GM21619 (cell line): Measurements from ENCODE around the gene C1orf105.
"Not testable (repeated sequence)": the region's sequence is repeated elsewhere in the genome, so short reads cannot be mapped to it uniquely, and the experiment has no call there.

ENCODE experiments used
- ATAC-seq: cut with Tn5 transposase; IDR thresholded peaks from one replicate; pipeline ENCODE4 v1.9.1; 2021; ENCODE audit not compliant: unreplicated experiment

The C1orf105 gene

DNA sequence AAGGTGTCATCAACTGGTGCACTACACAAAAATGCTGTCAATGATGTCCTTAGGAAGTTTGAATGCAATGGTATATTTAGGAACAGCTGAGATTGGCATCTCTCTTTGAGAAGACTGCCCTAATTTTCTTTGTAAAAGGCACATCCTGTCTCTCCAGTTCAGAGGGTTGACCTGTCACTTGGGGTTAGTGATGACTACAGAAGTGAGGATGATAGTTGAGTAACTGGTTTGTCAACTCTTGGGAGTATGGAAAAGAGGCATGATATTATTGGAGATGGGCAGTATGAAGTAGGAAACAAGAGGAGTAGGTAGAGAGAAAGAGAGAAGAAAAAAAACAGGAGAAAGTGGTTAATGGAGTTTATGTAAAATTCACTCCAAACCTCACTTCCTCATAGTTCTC is 63.8 kb downstream of the C1orf105 start:
- ATAC-seq = no peak

DNA sequence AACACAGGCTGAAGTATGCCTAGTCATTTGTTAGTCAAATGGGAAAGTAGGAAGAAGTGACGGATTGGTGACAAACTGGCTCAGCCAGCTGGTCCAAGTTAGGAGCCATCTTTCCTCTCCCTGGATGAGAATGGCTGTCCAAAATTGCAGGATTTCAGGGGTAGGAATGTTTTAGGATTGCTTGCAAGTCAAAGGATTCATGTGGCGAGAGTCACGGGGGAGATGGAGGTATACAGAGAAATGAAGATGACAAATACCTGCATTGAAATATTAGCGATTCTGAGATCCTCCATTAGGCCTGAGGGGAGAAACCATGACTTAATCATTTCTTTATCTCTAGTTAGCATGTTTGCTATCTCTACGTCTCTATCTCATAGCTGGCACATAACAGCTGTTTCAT is 65.1 kb downstream of the C1orf105 start:
- no peak for ATAC-seq

DNA sequence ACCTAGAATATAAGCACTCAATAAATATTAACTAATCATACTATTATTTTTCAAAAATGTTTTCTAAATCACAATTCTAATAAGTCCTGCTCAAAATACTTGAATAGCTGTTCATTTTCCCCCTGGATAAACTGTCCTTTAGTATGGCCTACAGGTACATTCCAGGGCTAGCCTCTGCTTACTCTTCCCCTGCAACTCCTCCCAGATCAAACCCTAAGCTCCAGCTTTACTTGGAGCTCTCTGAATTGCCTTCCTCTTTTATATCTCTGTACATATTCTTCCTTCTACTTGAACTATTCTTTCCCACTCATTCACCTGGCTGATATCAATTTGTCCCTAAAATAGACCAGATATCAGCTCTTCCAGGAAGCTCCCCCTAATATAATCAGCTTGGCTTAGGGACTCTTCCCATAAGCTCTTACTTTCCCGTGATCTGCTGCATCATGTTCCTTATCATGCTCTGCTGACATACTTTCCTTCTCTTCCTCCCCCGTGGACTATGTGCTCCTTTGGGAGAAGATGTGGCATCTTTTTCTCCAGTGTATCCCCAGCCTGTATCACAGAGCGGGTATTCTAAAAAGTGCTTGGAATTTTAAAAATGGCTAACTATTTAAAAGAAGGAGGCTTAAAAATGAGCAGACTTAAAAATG is 66.4 kb downstream of the C1orf105 start:
- ATAC-seq = no peak

DNA sequence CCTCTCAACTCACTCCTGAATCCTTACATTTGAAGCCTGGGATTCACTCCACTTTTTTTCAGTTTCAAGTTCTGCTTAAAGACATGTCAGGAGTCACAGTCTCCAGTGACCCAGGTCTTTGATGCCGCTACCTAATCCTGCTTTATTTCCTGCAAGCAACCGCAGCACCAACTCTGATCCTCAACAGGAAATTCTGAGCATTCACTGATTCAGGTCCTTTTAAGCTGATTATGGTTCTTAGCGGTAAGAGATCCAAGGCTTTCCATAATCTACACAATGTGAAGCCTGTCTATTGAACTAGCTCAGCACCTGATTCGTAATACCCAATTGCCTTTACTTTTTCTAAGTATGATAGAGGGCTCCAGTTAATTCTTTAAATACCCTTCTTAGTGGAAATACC is 67.1 kb downstream of the C1orf105 start:
- ATAC-seq = no peak

DNA sequence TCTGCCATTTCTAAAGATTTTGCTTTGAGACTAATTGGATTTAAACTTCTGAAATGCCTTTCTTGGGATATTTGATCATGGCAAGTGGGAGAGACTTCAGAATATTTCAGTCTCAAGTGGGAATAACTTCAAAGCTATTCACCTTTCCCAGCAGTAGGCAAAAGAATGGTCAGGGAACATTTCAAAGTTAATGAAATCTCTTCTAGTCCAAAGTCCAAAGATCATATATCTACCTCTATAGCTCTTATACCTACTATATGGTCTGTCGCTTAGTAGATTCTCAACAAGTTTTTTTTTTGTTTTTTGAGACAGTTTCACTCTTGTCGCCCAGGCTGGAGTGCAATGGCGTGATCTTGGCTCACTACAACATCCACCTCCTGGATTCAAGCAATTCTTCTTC is 67.9 kb downstream of the C1orf105 start:
- ATAC-seq = no peak

DNA sequence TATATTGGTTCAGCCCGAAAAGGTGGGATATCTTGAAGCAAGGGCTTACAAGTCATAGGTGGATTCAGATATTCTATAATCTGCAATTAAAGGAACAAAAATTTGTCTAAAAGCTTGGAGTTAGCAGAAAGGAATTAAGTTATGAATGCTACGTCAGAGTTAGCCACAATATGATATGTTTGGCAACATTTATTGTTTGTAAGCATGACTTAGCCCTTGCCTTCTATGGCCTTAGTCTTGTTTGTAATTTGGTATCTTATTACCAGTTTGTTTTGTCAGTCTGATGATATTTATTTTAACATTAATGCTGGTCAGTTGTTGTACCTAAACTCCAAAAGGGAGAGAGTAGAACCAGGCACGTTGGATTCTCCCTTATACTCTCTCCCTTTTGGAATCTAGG is 69.4 kb downstream of the C1orf105 start:
- ATAC-seq = no peak

DNA sequence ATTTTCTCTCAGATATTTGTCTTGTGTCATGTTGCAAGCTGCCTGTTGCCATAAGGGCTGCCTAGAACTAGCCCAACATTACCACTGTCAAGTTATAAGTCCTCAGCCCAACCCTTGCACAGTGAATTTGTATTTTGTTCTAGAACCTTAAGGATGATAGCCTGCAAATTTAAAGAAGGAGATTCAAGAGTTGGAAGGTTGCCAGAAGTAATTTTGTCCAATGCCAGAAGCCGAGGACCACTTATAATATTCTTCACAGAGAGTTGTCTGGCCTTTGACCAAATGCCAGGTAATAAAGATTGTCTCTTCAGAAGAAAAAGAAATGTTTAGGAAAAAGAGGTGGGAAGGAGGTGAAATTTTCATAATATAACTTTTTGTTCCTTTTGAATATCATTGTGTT is 71.9 kb downstream of the C1orf105 start:
- ATAC-seq = no peak

DNA sequence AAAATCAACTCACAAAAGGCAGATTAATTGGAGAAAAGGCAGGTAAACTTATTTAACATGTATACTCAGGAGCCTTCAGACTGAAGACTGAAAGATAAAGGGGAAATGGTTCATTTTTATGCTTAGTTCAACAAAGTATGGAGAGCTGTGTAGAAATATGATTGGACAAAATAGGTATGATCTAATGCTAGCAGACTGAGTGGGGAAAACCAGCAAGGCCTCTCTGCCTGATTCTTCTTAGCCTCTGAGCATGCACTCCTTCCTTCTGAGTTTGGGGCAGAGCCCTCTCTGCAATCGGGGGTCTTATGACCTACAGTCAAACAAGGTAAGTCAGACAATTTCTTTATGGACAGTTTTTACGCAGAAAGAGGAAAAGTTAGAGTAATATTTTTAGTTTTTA is 73.7 kb downstream of the C1orf105 start:
- ATAC-seq = no peak

DNA sequence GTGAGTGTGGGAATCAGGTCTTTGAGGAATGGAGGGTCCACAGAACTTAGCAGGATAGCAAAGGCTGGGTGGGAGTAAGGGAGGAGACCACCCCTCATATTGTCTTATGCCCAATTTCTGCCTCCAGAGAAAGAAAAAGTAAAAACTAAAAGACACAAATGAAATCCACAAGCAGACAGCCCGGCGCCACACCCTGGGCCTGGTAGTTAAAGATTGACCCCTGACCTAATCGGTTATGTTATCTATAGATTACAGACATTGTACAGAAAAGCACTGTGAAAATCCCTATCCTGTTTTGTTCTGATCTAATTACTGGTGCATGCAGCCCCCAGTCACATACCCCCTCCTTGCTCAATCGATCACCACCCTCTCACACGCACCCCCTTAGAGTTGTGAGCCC is 75.6 kb downstream of the C1orf105 start:
- not testable (repeated sequence) for ATAC-seq

DNA sequence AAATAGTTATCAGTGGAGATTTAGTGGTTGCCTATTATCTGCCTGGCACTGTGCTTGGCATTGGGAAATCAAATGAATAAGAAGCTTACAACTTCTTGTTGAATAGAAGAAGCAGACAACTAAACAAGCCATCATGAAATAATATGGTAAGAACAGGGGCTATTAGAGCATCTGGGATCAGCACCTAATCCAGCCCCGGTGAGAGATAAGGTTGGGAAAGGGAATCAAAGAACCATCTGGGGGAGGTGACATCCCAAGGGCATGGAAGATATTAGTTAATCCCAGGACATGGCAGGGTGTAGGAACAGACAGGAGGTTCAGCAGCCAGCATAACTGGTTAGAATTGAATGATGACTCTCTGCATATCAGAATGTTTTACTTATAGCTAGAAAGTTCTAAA is 76.2 kb downstream of the C1orf105 start:
- no peak for ATAC-seq

DNA sequence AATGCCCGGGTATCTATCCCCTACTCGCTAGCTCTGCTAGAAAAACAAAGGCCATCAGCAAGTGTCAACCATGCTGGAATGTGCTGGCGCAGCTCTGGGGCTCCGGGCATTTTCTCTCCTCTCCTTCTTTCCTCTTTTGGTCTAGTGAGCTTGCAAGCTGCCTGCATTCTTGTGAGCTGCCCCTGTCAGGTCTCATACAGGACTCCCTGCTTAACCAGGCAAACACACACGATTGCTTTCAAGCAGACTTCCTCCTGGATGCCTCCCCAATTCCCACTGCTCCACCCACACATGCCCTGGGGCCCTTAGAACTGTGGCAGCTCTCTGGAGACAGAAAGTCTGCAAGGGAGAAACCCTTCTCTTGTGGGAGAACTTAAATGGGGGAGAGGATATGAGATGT is 76.7 kb downstream of the C1orf105 start:
- ATAC-seq = no peak

DNA sequence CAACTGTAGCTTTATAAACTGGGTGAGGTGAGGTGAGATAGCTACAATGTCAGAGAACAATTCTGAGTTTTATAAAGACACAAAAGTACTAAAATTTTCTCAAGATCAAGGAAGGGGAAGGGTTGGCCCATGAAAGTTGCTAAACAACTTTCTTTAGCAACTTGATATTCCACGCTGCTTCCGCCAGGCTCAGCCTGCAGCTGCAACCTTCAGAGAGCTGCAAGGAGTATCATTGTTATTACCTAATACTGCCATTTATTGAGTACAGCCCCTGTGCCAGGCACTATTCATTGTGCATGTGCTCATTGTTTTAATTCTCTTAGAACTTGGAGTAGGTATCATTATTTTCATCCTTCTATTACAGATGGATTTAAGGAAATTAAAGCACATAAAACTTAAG is 78.4 kb downstream of the C1orf105 start:
- no peak for ATAC-seq

DNA sequence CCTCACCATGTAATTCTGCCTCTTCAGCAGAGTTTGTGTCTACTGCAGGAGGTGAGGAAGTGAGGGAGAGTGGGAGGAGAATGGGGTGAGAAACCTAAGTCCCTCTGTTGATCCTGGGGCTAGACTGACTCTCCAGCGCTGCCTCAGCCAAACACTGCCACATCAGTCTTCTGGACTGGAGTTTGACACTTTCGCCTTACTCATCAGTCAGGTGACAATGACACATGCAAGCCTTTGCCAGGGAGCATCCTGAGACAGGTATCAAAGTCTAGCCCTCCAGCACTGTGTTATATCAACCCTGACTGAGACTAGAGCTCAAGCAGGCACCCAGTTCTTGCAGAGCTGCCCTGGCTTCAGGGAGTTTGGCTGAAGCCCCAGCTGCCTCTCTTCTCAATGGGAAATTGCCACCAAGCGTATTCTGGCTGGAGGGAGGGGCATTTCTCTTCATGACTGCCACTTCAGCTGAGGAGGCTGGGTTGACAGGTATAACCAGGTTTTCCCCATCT is 79.2 kb downstream of the C1orf105 start:
- ATAC-seq = no peak

DNA sequence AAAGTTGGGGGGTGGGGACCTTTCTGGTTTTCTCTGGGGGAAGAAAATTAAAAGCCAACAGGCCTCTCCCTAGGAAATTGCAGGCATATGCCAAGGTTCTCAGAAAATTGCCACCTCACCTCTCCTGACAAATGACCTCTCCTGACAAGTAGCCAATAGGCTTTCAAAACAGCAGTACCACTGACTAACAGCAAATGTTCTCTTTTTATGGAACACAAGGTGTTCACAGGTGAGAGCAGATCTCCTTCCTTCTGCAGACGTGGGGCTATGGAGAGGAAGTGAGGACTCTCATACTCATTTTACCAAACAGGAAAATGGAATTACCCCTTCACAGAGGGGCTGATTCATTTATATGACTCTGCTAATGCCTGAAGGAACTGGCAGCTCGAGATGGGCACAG is 79.7 kb downstream of the C1orf105 start:
- no peak for ATAC-seq

DNA sequence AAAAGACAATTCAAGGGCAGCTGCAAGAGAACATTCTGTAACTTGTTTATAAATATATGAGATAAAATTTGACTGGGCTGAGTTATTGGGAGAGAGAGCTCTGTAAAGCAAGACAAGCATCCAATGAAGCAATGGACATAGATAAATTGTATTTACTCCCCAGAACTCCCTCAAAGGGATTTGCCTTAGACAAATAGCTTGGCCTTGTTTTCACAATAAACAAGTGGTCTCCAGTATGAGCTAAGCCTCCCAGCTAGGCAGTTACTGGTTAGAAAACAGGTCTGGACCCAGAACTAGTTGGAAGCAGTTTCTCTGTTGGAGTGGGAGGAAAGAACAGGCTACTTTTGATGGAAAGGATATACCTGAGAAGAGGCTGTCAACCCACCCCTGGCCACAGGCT is 87.3 kb downstream of the C1orf105 start:
- ATAC-seq = no peak

DNA sequence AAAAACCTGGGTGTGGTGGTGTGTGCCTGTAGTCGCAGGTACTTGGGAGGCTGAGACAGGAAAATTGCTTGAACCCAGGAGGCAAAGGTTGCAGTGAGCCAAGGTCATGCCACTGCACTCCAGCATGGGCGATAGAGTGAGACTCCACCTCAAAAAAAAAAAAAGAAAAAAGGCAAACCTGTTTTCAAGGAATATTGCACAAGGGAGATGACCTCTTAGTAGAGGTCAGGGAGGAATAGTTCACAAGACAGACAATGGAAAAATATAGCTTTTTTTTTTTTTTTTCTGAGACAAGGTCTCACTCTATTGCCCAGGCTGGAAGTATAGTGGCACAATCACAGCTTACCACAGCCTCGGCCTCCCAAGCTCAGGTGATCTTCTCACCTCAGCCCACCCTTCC is 90.0 kb downstream of the C1orf105 start:
- no peak for ATAC-seq

DNA sequence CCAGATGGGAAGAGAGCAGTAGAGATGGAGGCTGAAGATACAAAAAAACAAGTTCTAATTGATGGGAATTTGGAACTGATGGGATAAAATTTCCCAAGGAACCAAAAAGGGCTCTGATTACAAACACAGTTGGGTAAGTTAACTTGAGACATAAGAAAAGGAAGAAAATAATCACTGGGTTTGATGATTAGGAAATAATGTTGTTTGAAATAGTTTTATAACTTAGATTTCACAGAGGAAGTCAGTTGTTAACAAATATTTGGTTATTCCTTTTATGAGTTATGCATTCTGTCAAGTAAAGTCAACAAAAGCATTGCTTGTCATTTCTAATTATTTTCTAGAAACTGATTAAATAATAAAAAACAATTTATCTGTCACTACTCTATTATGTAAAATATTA is 92.1 kb downstream of the C1orf105 start:
- no peak for ATAC-seq

DNA sequence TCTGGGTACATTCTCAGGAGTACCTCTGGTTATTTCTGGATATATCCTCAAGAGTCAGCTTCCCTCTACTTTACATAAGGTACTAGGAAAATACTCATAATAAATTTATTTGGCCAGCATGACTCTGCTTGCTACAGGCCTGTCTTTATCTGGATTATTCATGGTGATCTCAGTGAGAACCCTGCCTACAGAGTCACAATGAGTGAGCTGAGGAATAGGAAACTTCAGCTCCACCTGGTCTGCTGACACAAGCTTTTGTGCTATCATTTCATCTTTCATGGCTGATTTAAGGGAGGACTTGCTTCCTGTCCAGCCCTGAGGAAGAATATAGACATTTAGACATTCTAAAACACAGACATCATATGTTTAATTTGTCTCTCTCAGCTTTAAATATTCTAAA is 93.0 kb downstream of the C1orf105 start:
- ATAC-seq = no peak

DNA sequence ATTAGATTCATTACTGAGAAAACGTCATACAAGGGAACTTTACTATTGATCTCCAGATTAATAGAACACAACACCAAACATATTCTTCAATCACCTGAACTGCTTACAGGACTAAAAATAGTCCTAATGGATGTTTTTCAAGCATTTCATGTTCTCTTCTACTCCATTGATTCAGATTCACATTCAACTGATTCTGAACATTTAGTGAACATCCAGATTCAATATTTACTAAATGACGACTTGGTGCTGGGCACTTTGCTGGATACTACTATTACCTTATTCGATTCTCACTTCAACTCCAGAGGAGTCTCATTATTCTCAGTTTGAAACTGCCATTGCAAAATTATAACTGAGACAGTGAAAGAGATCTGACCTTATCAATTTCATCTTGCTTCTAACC is 93.6 kb downstream of the C1orf105 start:
- no peak for ATAC-seq

DNA sequence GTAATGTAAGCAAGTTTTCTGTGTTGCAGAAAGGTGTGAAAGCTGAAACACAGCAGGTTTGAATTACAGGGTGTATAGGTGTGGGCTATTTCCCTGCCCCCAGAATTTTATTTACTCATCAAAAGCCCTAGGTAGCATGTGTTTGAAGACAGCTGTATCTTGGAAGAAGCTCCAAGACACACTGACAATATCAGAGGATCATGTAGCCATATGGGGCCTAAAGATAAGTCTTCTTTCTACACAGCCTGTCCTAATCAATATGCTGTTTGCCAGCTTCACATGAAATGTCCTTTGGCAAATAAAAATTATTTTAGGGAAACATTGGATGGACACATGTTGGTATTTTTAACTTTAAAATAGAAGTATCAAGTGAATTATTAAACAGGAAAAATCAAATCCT is 95.0 kb downstream of the C1orf105 start:
- ATAC-seq = no peak

DNA sequence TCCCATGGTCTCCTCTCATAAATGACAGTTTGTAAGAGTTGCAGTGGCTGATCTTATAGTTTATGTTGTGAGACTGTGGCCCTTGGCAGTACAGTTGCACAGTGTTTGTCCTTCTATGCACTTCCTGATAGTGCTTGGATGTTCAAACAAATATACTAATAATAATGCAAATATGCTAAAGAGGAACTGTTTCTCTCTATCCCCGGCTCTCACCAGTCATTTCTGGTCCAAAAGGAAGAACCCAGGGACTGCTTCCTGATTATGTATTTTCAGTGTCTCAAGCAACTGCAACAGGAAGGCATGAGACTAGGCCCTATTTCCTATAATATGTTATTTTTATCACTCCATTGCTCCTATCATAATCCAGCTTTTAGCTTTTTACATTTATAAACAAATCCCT is 95.4 kb downstream of the C1orf105 start:
- no peak for ATAC-seq

DNA sequence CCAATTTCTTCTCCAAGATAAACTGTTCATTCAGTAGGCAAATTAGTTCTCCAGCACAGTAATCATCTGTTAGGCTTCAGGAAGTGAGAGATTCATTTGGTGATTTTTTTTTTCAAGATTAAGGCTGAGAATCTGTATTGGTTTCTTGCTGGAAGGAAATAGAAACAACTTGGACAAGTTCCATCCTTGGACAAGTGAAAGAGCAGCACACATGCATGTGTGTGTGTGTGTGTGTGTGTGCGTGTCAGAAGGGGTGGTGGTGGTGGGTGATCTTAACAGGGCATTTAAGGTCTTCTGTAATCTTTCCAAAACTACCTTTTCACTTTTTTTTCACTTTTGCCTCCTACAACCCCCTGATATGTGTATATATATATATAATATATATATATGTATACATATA is 96.6 kb downstream of the C1orf105 start:
- ATAC-seq = no peak

DNA sequence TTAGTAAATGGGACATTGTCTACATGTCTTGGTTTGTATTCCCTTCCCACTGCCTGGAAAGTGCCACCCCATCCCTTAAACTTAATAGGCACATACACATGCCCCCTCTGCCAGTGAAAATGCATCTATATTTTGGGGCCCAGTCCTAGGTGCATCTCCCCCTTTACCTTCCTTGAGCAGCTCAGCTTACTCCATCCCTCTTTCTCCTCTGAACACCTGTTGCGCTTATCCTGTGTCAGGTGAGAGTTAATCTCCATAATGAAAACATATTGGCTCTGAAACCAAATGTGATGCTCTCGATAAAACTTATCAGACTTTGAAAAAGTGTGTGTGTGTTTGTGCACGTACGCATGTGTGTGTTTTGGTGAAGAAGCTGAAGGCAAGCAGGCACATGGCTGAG is 97.1 kb downstream of the C1orf105 start:
- ATAC-seq = no peak
